GM19035 (cell line): Measurements from ENCODE around the gene PGGHG.
"Not testable (repeated sequence)": the region's sequence is repeated elsewhere in the genome, so short reads cannot be mapped to it uniquely, and the experiment has no call there.

Experiments
- ATAC-seq: cut with Tn5 transposase; IDR thresholded peaks from one replicate; pipeline ENCODE4 v1.9.1; 2021; ENCODE audit not compliant: unreplicated experiment

The PGGHG gene

DNA sequence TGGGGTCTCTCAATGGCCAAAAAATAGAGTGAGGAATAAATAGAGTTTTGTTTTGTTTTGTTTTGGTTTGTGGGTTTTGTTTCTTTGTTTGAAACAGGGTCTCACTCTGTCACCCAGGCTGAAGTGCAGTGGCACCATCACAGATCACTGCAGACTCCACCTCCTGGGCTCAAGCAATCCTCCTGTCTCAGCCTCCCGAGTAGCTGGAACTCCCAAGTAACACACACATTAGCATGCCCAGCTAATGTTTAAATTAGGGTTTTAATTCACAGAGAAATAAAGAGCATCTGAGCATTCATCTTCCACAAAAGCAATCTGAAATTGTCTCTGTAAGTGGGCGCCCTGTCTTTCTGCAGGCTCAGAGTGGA is 40.9 kb downstream of the PGGHG start:
- no peak for ATAC-seq

DNA sequence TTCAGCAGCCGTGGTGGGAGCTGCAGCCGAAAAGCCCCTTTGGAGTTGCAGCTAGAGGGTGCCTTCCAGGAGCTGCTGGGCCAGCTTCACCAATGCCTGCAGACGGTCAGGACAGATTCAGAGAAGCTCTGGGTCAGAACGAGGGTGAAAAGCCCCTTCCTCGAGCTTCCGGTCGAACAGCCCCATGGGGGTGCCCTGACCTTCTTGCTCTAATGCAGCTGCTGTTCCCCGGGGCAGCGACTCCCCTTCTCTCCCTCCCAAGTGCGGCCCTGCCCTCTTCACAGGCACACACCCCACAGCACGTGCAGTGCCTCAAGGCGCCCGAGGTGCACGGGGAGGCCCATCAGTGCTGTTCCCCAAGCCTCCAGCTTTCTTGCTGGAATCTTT is 41.4 kb downstream of the PGGHG start:
- ATAC-seq: no peak

DNA sequence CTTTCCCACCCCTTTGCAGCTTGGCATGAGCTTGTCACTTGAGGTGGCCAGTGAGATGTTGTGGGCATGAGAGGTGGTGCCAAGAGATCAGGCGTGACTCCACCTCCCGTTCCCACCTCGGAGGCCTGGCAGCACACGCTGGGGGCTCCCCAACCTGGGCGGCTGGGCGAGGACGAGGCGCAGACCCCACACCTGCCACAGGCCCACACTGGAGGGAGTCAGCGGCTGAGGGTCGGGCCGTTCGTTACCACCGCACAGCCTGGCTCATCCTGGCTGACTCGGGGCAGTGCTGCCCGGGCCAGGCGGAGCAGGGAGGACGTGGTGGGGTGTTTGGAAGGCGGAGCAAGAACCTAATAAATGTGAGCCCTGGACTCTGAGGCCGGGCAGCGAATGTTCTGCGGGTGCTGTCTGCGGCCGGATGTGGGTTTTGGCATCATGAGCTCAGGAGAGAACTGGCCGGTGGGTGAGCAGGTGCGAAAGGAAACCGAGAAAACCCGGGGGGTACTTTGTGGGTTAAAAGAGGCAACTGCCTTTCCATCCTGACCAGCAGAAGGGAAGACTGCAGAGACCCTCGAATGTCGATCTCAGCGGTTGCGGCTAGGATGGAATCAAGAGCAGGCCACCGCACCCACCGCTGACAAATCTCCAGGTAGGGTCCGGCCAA is 41.9 kb downstream of the PGGHG start:
- ATAC-seq: no peak

DNA sequence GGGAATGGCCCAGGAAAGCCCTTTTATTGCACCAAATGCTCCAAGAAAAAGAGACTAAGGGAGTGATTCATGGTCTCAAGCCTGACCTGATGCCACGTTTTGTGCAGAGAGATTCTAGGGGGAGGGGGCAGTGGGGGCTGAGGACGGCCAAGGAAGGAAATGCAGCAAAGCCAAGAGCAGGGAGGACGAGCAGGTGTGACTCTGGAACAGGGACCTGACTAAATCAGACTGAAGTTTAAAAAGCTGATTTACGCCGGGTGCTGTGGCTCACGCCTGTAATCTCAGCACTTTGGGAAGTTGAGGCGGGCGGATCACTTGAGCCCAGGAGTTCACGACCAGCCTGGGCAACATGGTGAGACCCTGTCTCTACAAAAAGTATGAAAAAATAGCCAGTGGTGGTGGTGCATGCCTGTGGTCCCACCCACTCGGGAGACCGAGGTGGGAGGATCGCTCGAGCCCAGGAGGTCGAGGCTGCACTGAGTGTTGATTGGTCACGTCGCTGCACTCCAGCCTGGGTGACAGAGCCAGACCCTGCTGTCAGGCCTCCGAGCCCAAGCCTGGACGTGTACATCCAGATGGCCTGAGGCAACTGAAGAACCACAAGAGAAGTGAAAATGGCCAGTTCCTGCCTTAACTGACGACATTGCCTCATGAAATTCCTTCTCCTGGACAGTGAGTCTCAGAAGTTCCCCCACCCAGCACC is 42.6 kb downstream of the PGGHG start:
- no peak for ATAC-seq

DNA sequence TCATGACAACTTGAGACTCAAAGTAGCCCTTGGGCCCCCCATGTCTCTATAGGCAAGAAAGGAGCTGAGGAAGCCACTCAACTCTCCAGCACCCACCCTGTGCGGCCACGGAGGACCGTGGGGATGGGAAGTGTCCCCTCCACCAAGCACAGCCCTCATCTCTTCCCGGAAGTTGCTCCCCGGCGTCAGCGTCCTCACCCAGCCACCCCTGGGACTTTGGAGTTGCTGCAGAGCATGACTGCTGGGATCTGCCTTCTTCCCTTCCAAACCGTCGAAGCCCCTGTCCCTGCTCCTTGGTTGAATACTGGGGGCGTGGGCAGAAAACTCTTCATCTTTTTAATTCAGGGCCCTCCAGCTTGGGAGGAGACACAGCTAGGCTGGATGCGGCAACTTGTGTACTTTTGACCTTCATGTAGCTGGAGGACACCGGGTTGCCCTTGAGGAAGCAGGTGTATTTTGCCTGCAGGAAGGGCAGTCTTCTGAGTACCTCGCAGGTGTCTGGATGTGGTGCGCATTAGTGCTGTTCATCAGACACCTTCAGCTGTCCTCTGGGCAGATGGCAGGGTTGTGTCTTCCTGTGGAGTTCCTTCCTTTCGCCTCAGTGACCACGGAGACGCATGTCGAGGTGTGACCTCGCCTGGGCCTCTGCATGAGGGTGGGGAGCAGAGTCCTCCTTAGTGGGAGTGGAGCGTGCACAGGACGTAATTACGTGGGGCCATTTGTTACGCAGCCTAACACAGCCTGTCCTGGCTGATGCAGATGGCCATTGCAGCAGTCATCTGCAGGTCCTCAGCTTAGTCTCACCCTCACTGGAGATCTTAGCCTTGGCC is 43.9 kb downstream of the PGGHG start:
- ATAC-seq: no peak

DNA sequence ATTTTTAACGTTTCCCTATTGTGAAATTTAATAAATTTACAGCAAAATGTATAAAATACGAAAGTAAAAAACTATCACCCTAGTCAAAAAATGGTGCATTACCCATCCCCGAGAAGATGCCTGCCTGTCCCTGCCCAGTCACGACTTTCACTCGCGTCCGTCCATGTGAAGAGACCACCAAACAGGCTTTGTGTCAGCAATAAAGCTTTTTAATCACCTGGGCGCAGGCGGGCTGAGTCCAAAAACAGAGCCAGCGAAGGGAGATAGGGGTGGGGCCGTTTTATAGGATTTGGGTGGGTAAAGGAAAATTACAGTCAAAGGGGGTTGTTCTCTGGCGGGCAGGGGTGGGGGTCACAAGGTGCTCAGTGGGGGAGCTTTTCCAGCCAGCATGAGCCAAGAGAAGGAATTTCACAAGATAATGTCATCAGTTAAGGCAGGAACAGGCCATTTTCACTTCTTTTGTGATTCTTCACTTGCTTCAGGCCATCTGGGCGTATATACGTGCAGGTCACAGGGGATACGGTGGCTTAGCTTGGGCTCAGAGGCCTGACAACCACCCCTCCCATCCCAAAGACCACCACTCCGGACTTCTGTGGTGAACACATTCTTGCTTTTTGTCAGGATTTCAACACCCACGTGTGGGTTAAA is 44.8 kb downstream of the PGGHG start:
- not testable (repeated sequence) for ATAC-seq

DNA sequence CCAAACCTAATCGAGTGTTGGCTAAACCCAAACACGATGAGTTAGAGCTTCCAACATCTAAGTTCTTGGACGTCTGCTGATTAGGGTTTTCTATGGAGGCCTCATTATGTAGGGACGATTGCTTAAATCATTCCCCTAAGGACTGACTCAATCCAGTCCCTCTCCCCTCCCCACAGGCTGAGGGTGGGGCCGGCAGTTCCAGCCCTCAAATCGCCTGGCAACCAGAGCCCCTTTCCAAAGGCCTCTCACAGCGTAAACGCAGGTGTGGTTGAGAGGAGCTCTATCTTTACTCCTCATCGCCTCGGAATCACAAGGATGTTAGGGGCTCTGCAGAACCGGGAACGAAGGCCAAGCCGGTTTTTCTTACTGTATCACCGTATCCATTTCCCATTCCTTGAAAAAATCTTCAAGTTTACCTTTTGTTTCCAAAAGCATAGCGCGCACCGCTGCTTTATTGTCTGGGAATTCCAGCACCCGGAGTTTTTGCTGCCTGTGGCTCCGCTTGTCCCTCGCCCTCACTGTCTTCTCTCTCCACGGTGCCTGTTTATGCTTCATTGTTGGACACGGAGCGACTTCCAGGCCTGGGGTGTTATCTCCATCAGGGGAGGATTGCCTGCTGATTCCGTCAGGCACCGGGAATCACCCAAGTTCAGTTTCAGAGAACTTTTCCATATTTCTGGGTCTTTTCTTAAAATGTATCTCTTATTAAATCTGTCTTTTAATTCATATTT is 45.5 kb downstream of the PGGHG start:
- no peak for ATAC-seq

DNA sequence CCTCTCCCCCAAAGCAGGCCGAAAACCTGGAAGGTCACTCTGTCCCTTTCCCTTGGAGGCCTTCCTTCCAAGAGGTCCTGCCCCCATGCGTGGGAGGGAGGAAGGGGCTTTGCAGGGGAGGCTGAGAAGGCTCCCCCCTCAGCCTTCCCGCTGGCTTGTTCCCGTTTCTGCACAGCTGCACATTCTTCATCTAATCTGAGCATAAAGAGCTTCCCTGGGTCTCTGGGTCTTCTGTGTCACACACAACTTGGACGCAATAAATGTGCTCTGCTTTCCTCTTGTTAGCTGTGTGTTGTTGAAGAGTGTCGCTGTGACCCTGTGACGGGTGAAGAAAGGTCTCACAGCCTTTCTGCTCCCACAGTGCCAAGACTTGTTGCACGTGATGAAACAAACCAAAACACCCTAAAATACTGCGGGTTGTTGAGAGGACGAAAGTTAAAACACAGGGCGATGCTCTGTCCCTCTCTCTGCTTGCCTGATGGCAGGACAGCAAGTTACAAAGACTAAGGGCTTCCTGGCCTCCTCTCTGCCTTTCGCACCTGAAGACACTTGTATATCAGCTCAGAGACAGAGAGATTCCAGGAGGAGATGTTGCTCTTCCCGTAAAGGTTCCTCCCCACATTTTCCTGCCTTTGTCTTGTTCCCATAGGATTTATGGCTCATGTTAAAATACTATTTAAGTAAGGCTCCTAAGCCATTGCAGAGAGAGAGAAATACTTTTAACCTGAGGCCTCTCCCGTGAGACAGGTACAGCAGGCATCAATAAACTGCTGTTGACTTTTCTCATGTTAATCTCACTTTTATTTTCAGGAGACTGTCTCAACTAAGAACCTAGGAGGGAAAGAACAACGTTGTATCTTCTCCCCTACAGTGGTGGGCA is 47.1 kb downstream of the PGGHG start:
- ATAC-seq: no peak

DNA sequence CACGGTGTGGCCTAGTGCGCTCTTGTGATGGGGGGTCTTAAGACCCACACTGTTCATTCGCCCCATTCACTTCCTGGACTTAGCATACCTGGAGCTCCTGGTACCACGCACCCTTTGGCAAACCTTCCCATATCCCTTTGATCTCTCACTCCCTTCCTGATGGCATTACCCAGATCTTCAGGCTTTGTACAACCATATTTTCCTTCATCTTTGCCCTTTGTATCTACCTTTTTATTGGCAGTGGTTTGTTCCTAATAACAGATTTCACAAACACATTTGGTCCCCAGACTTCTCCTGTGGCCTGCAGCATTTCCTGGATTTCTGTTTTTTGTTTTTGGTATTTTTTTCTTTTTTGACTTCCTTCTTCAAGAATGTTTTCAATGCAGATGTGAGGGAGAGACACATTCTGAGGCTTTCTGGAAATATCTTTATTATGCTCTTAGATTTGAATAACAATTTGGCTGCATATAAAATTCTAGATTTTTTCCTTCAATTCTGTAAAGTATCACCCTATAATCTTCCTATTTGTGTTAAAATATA is 47.8 kb downstream of the PGGHG start:
- no peak for ATAC-seq

DNA sequence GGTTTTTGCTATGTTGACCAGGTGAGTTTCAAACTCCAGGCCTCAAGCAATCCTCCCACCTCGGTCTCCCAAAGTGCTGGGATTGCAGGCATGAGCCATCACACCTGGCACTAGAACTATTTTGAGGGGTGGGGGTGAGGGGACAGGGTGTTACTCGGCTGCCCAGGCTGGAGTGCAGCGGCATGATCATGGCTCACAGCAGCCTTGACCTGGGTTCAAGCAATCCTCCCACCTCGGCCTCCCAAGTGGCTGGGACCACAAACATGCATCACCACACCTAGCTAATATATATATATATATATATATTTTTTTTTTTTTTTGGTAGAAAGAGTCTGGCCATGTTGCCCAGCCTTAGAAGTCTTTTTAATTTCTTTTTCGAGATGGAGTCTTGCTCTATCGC is 48.8 kb downstream of the PGGHG start:
- no peak for ATAC-seq

DNA sequence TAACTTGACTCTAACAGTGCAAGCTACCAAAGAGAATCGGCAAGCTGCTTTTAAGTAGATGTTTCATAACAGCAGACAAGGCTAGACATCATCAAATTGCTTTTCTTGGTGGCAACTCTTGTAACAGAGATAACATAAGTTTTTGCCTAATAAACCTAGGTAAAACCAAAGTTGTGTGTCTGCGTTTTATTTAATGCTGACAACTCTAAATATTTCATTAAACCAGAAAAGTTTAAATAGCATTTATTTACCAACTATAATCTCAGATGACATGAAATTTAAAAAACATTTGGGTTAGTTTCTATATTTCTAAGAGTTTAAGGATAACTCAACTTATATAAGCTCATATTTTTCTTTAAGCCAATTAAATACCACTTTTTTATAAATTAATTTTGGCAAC is 51.0 kb downstream of the PGGHG start:
- no peak for ATAC-seq

DNA sequence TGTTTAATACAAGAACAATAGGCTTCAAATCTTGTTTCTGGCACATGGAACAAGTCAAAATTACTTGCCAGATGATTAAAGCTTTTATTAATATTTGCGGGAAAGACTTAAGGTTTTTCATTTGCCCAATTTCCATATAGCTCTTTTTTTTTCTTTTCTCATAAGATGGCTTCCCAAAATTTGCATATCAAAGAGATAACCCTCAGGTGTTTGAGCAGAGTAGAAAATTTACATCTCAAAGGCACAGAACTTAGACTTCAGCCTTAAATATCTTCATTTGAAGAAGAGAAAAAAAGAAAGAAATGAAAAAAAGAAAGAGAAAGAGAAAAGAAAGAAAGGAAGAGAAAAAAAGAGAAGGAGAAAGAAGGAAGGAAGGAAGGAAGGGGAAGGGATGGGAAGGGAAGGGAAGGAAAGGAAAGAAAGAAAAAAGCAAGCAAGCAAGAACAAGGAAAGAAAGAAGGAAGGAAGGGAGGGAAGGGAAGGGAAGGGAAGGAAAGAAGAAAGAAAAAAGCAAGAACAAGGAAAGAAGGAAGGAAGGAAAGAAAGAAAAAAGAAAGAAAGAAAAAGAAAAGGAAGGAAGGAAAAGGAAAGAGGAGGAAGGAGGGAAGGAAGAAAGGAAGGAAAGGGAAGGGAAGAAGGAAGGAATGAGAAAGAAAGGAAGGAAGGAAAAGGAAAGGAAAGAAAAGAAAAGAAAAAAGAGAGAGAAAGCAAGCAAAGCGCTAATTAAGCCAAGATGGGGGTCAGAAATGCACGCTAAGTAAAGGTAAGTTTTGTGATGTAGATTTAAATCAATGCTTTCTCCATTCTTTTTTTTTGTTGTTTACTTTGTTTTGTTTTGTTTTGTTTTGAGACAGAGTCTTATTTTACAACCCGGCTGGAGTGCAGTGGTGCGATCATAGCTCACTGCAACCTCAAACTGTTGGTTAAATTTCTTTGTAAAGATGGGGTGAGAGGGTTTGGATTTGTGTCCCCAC is 51.9 kb downstream of the PGGHG start:
- ATAC-seq: no peak

DNA sequence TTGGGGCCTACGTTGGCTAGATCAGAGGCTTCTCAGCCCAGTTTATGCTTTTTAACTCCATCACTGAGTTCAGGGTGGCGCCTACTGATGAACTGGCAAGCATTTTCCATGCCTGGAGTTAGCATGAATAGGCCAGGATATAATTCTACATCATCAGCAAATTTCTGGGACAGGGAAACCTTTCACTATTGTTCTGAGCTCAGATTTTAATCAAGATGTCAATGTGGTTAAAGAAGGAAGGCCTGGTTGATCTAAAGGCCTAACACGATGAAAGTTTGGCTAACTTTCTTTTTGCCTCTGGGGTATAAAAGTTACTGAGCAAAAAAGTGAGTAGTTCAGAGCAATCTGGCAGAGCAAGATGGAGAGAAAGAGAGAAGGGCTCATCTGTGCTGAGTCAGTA is 53.4 kb downstream of the PGGHG start:
- ATAC-seq: no peak

DNA sequence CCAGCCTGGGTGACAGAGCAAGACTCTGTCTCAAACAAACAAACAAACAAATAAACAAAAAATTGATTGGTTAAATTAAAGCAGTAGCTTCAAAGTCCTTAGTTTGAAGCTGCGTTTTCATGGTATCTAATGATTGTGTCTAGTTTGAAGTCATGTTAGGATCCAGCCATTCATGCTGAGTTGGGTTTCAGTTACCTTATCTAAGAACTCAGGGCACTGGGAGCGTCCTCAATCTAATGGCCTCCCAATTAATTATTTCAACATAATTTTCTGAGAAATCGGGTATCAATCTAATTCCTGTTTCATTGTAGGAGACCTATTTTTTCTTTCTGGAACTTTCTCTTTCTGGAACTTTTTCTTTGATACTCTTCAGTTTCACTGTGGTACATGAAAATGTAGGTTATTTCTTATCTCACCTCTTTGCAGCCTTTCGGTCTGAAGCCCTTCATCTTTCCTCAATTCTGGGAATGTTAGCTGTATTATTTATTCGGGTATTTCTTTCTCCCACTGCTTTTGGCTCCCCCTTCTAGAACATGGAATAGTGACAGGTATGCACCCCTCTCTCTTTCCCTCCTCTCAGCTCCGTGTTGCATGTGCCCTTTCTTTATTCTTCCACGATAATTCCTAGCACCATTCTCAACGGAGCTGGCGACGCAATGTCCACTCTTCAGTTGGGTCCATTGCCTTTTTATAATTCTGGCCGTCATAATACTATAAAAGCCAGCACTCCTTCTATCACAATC is 56.1 kb downstream of the PGGHG start:
- no peak for ATAC-seq
